Globus pallidus (tissue), 1 donor: ENCODE results near the gene MTHFR.

Experiments used
- DNase-seq: peaks from one replicate; pipeline ENCODE4 v3.0.0-alpha.2; 2015; ENCODE audit warnings: low spot score

Gene MTHFR

DNA sequence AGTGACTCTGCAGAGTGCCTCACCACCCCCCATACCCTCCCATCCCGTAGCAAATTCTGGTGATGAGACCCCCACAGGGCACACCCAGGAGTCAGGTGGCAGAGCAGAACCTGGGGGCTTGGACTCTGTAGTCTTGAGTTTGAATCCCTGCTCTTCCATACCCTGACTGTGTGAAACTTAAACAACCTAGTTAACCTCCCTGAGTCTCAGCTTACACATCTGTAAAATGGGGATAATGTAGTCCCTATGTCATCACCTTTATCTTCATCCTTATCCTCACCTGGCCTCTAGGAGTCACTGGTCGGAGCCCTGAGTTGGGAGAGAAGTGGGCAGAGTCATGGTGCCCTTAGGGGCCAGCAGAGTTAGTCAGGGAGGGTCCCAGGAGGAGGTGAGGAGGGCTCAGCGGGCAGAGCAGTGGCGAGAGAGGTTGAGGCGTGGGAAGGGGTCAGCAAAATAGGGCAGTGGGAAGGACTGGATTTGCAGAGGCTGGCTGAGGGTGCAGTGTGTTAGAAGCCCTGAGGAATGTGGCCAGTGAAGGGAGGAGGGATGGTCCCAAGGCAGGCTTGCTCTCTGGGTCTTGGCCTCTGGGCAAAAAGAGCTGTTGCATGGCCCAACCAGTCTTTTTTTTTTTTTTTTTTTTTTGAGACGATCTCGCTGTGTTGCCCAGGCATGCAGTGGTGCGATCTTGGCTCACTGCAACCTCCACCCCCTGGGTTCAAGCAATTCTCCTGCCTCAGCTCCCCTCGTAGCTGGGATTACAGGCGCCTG, 25.2 kb downstream of the MTHFR start:
- no peak for DNase-seq

DNA sequence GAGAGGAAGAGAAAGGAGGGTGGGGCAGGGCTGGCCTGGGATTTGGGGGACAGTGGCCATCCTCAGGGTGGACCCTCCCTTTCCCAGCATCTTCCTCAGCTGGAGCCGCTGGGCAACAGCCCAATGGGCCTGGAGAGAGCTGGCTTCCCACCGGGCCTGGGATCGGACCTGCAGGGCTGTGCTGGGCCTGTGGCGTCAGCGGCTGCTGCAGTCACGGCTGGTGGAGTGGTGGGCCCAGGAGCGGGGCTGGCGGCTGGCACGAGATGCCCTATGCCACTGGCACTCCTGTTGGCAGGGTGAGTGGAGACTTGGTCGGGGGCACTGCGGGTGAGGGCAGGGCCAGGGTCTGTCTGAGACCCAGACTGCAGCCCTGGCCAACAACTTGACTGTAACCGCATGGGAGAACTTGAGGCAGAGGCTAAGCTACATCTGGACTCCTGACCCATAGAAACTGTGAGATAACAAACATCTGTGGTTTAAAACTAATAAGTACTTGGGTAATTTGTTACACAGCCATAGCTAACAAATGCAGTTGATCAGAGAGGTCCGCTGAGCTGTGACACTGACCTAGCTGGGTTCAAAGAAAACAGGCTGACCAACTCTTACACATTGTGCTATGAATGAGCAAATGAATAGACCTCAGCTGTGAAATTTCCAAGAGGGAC, 25.9 kb downstream of the MTHFR start:
- DNase-seq = no peak

DNA sequence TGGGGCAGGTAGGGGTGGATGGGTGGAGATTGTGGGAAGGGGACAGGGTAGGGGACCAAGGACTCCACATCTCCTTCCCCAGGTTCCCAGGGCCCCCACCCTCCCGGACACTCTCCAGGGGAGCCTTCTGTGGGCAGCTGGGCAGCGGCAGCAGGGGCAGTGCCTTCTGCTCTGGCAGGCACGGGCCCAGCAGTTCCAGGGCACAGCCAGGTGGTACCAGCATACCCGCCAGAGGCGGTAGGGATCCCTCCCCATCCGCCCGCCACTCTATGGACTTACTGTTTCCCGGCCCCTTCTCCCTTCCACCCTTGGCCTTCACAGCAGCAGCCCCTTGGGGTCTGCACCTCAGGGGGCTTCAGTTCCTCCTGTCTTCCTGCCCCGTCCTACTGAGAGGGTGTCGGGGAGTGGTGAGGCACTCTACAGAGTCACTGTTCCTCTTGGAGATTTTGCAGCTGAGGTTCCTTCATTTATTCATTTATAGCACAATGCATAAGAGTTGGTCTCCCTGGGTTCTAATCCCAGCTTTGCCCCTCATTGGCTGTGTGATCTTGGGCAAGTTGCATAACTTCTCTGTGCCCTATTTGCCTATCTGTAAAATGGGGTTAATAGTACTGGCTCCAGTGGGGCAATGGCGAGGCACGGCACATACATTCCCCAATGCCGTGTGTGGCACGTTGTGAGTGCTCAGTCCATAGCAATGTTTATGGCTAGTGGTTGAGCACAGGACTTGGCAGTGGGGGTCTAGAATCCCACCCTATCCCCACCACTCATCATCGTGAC, 26.7 kb downstream of the MTHFR start:
- DNase-seq = no peak

DNA sequence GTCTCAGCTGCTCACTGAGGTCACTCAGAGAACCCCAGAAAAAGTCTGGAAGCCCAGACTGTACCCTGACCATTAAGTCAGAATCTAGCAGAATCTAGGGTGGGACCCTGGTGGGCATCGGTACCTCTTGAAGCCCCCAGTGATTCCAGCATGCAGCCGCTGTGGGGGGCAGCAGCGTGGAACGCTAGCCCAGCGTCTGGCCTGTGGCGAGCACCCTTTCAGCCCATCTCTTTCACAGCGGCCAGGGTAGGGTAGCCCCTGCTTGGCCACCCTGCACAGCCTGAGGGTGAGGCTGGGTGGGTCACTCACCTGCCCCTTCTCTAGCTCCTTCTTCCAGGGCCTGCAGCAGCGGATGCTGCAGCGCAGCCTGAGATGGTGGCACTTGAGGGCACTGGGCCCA, 27.4 kb downstream of the MTHFR start:
- no peak for DNase-seq

DNA sequence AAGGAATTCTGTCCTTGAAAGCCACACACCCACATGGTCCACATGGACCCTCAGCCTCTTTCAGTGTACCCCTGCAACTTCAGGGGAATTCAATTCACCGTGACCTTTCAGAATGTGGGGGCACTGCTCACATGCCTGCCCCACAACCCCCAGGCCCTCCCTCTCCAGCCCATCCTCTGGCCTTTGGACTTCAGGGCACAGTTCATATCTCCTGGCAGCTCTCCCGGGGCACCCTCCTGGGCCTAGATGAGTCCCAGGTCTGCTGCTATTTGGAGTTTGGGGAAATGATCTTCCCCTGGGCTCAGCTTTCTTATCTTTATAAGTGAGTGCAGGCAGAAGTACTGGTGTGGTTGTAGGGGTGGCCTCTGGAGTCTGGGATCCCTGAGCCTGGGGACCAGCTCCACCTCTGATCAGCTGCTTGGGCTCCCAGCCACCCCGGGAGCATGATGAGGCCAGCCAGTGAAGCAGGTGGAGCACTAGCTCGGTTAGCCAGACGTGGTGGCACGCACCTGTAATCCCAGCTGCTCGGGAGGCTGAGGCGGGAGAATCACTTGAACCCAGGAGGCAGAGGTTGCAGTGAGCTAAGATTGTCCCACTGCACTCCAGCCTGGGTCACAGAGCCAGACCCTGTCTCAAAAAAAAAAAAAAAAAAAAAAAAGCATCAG, 28.0 kb downstream of the MTHFR start:
- DNase-seq = no peak

DNA sequence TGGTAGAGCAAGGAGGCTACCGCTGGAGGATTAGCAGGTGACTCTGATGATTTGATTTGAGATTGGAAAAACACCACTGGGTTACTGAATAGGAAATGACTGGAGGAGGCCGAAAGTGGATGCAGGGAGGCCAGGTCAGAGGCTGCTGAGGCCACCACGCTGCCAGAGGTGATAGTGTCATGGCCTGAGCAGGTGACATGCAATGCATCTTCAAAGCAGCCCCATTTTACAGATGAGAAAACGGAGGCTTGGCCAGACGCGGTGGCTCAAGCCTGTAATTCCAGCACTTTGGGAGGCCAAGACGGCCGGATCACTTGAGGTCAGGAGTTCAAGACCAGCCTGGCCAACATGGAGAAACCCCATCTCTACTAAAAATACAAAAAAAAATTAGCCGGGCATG, 31.0 kb downstream of the MTHFR start:
- DNase-seq = no peak

DNA sequence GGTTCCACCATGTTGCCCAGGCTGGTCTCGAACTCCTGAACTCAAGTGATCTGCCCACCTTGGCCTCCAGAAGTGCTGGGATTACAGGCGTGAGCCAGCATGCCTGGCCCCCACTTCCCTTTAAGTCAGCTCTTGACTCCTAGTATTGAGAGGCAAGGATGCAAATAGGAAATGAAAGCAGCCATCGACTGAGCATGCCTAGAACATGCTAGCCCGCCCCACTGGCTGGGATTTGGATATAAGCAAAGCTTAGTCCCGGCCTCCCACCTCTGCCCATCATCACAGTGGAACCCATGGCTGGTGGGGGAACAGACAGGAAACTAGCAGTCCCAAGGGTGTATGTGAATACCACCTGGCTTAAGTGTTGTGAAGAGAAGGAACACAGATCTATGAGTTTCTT, 33.3 kb downstream of the MTHFR start:
- DNase-seq = no peak

DNA sequence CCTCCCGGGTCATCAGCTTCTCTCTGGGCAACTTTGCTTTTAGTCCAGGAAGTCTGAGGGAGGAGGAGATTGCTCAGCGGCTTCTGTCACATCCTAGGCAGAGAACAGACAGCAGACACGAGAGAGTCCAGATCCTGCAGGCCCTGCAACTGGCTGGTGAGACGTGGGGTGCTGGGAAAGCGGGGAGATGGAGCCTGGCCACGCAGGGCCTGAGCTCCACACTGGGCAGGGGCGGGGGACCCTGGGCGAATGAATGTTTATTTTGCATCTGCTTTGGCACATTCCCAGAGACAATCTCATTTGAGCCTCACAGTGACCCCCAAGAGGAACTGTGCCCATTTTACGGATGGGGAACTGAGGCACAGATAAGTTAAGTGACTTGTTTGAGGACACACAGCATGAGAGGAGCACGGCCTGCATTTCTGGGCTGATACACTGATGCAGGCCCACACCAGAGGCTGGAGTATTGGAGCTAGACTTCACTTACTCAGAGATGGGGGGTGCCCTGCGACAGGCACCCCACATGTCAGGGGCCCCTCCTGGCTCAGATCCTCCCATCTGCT, 34.2 kb downstream of the MTHFR start:
- DNase-seq = no peak

DNA sequence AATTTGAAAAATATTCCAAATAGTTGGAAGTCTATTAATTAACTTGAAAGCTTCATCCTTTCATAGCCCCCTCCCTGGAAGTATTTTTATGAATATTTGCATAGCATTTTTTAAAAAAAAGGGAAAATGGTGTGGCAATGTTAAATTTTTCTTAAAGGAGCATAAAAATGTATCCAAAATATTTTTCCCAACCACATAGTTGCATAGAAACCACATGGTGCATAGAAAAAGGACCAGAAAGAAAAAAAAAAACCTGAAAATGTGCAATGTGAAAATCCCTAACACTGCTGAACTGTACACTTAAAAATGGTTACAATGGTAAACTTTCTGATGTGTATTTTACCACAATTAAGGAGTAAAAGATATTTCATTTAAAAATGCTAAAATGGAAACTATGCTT, 35.8 kb downstream of the MTHFR start:
- DNase-seq = no peak

DNA sequence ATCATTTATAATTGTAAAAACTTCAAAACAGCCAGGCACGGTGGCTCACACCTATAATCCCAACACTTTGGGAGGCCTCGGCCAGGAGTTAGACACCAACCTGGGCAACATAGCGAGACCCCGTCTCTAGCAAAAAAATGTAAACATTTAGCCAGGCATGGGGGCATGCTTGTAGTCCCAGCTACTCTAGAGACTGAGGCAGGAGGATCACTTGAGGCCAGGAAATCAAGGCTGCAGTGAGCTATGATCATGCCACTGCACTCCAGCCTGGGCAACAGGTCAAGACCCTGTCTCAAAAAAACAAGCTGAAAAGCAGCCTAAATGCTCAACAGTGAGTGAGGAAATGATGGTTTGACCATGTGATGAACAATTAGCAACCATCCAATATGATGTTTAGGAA, 36.5 kb downstream of the MTHFR start:
- no peak for DNase-seq

DNA sequence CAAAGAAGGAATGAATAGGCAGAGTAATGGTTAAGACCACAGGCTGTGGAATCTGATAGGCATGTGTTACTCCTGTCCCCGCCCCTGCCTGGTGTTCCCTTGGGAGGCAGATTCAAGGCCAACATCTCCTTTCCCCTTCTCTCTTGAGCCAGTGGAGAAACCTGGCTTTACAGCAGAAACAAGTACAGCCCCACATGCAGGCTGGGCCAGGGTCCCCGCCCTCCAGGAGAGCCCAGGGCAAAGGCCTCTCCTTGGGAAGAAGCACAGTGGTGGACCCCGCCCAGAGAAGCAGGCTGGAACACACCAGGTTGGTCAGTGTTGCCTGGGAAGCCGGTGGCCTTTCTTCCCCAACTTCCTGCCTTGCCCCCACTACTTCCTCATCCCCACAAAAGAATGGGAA, 36.9 kb downstream of the MTHFR start:
- DNase-seq = no peak

DNA sequence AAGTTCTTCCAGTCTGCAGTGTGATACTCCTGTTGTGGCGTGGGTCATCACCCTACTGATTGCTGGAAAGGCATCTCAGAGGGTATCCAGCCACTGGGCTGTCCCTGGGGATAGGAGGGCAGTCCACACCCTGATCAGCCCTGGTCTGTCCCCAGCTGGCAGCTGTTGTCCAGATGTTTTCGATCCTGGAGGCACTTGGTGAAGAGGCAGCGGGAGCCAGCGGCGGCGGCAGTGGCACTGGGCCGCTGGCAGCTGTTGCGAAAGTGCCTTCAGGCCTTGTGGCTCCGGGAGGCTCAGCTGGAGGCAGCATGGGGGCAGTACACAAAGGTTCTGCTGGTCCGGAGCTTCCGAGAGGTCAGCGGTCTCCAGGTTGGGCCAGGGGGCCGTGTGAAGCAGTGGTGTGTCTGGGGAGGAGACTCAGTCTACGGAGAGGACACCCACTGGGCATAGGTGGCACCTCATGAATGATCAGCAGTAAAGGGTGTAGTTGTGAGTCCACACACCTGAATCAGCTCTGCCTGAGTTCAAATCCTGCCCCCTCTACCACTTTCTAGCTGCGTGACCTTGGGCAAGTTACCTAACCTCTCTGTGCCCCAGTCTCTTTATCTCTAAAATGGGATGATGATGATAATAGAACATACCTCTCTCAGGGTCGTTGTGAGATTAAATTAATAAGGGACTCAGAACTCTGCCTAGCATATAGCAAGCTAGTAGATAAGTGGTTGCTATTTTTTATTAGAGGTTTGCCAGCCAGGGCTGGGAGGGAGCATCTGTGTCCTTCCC, 37.7 kb downstream of the MTHFR start:
- no peak for DNase-seq

DNA sequence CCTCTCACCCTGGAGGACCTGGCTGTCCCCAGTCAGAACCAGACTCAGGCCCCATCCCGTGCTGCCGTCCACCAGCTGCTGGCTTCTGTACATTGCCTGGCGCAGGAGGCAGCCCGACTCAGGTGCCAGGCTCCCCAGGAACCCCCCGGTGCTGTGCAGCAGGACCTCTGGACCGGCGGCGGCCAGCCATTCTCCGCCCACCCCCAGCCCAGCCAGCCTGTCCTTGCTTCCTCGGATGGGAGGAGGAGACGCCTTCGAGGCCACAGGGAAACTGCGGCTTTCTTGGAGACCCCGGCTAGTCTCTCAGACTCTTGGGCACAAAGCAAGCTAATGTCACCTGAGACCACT, 39.4 kb downstream of the MTHFR start:
- DNase-seq = no peak

DNA sequence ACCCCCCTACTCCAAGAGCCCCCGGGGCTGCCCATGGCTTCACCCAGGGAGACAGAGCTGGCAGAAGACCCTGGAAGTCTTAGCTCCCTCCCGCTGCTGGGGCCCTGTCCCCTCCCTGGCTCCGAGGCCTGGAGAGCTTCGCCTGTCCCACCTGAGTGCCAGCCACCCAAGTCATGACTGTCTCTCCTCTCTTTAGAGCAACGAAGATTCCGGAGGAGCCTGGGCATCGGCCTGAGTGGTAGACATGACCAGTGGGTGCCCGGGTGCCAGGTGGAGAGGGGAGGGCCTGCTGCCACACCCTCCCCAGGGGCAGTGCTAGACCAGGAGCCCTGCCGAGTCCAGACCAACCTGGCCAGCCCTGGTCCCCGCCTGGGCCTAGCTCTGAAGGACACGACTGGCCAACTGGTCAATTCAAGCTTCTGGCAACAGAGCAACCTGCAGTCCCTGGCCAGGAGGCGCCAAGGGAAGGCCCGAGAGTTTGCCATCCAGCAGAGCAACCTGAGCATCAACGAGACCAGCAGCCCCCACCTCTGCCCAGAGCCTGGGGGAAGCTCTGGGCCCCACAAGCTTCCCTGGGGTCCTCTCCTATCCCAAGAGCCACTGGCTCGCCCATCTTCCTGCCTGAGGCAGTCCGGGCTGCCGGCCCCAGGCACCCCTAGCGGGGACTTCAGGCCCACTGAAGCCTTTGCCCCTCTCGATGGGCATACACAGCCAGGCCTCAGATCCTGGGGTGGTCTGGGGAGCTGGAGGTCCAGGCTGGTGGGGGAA, 39.9 kb downstream of the MTHFR start:
- DNase-seq = no peak

DNA sequence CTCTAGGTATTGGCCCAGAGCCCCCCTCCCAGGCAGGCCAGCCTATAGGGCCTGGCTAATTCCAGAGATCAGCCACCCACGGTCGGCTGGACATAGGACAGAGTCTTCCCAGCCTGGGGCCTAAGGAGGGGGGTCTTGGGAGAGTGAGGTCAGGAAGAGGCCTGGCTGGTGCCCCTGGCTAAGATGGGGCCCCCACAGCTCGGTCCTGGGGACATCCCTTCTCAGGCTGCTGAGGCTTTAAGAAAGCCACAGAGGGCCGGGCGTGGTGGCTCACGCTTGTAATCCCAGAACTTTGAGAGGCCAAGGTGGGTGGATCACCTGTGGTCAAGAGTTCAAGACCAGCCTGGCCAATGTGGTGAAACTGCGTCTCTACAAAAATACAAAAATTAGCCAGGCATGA, 41.2 kb downstream of the MTHFR start:
- no peak for DNase-seq

DNA sequence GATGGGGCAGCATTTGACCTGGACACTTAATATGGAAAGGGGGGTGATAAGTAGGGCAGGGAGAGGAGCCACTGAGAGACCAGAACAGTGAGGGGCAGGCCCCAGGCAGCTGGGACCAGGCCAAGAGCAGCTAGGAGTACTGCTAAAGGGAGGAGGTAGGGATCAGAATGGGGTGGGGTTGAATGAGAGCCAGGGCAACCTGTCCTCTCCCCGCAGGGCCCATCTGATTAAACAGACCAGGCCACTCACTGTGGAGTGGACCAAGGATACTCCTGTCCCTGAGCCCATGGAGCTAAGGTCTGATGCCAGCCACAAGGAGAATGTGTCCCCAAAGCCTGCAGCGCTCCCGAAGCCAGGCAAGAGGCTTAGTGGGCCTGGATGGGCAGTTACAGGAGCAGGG, 41.6 kb downstream of the MTHFR start:
- DNase-seq = no peak

DNA sequence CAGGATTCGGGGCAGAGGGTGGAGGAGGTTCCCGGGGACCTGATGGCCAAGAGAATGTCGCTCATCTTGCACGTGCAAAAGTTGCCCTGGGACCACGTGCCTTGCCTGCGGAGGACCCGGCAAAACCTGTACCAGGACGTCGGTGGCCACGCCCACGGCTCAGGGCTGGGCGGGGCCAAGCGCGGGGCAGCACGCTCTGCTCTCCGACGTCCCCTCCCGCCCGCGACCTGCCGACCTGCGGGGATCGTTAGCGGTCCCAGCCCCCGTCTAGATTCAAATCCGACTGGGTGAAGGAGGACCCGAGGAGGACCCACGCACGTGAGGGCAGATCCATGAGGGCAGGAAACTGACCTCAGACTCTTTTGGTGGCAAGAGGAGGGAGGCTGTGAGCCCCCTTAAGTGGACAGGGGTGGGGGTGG, 43.8 kb downstream of the MTHFR start, which contains the start of gene C1orf167:
Gene C1orf167, plus strand, starts transcription at position 206 of the 419 bp plus-strand sequence. CDS start 2,208 bp downstream, outside the sequence.
- no peak for DNase-seq

DNA sequence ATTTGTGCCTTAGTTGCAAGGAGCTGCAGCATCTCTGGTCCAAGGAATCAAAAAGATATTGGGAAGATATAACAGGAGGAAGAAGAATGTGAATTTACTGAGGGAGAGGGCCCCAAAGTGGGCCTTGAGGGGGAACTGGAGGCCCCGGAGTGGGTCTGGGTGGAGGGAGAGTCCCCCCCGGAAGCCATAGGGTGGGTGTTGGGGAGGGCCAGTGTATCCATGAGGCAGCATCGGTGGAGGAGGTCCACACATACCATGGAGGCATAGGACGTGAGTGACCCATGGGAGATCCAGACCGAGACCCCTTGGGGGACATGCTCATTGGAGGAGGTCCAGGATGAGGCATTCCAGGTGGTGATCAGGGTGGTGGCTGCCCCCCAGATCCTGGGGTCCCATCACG, 44.5 kb downstream of the MTHFR start:
- no peak for DNase-seq

DNA sequence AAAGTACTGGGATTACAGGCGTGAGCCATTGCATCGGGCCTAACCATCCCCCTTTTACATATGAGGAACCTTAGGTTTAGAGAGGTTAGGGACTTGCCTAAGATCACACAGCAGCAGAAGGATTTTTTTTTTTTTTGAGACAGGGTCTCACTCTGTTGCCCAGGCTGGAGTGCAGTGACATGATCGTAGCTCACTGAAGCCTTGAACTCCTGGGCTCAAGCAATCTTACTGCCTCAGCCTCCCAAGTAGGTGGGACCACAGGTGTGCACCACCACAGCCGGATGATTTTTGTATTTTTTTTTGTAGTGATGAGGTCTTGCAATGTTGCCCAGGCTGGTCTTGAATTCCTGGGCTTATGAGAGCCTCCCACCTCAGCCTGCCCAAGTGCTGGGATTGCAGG, 46.0 kb downstream of the MTHFR start:
- no peak for DNase-seq

DNA sequence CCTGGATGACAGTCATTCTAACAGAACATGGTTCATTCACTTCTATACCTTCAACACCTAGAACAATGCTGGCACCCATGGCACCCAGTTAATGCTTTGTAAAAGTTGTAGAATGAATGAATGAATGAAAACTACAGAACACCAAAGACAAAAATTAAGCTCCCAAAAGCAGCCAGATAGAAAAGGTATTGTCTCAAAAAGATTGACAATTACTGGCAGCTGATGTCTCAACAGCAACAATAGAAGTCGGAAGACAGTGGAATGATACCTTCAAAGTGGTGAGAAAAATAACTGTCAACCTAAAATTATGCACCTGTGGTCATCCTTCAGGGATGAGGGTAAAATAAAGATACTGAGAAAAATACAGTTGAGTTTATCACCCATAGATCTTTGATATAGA, 48.7 kb downstream of the MTHFR start:
- DNase-seq = no peak
